Neural cell (in vitro differentiated cells): ENCODE results near the gene SIRT3. TPM values are rescaled to one million over a fixed set of nuclear protein-coding genes. Genes with fewer than 3 reads are reported as not detected.

Experiments used
- H2AFZ ChIP-seq: fragments of 200-600, 300-800 bp; sonication (generic), shearing (Covaris generic); 2 replicates; pipeline ENCODE4 v1.6.0; 2014; ENCODE audit warnings: low read depth, mild to moderate bottlenecking, antibody characterized with exemption, low read length, moderate library complexity
- H3F3A ChIP-seq: fragments of 200-600 bp; shearing (Covaris generic); 2 replicates; pipeline ENCODE4 v1.6.1; 2016; ENCODE audit warnings: mild to moderate bottlenecking, moderate library complexity, mixed read lengths, antibody characterized with exemption, low read length; ENCODE audit not compliant: insufficient read depth, poor library complexity, severe bottlenecking
- H3K27ac ChIP-seq: fragments of 200-600, 300-800 bp; sonication (generic), shearing (Covaris generic); 2 replicates; pipeline ENCODE4 v1.5.1; 2014; ENCODE audit warnings: mild to moderate bottlenecking, low read length, moderate library complexity
- H3K27me3 ChIP-seq: fragments of 300-800, 200-600 bp; sonication (generic), shearing (Covaris generic); 2 replicates; pipeline ENCODE4 v1.6.0; 2014; ENCODE audit warnings: mild to moderate bottlenecking, low read depth, low read length, moderate library complexity; ENCODE audit not compliant: insufficient read depth
- H3K36me3 ChIP-seq: fragments of 300-800, 200-600 bp; sonication (generic), shearing (Covaris generic); 2 replicates; pipeline ENCODE4 v1.5.1; 2014; ENCODE audit warnings: mild to moderate bottlenecking, antibody characterized with exemption, low read length, moderate library complexity; ENCODE audit not compliant: insufficient read depth
- H3K4me2 ChIP-seq: fragments of 300-800, 200-600 bp; sonication (generic), shearing (Covaris generic); 2 replicates; pipeline ENCODE4 v1.6.0; 2014; ENCODE audit warnings: mild to moderate bottlenecking, low read length
- H3K4me3 ChIP-seq: fragments of 300-800, 200-600 bp; sonication (generic), shearing (Covaris generic); 2 replicates; pipeline ENCODE4 v1.5.1; 2014; ENCODE audit warnings: mild to moderate bottlenecking, low read length, moderate library complexity
- H3K79me2 ChIP-seq: fragments of 200-600 bp; shearing (Covaris generic); replicated peaks from 2 replicates; pipeline ENCODE4 v1.6.0; 2014; ENCODE audit warnings: mild to moderate bottlenecking, low read length, moderate library complexity; ENCODE audit not compliant: insufficient read depth
- H3K9ac ChIP-seq: fragments of 300-800, 200-600 bp; sonication (generic), shearing (Covaris generic); 2 replicates; pipeline ENCODE4 v1.6.1; 2016; ENCODE audit warnings: mild to moderate bottlenecking, low read length, mixed read lengths
- H3K9me2 ChIP-seq: fragments of 200-600 bp; shearing (Covaris generic); 2 replicates; pipeline ENCODE4 v1.6.1; 2016; ENCODE audit warnings: mild to moderate bottlenecking, low read length, mixed read lengths; ENCODE audit not compliant: insufficient read depth
- H3K9me3 ChIP-seq: fragments of 200-600, 300-800 bp; sonication (generic), shearing (Covaris generic); 2 replicates; pipeline ENCODE4 v1.6.1; 2016; ENCODE audit warnings: mild to moderate bottlenecking, mixed run types, low read length, moderate library complexity, mixed read lengths
- H4K20me1 ChIP-seq: fragments of 200-600 bp; shearing (Covaris generic); 2 replicates; pipeline ENCODE4 v1.6.1; 2016; ENCODE audit warnings: mild to moderate bottlenecking, mixed run types; ENCODE audit not compliant: insufficient read depth
- EP300 ChIP-seq: fragments of 450-650 bp; conservative IDR thresholded peaks from 2 replicates; pipeline ENCODE4 v1.6.1; 2014; ENCODE audit warnings: antibody characterized with exemption, mild to moderate bottlenecking, moderate library complexity; ENCODE audit not compliant: poor library complexity, severe bottlenecking
- EZH2 ChIP-seq: fragments of 200-600, 300-800 bp; shearing (Covaris generic), sonication (generic); IDR thresholded peaks from 2 replicates; pipeline ENCODE4 v1.6.1; 2014; ENCODE audit warnings: antibody characterized with exemption, low read length, borderline replicate concordance, mild to moderate bottlenecking; ENCODE audit not compliant: insufficient read depth, poor library complexity, severe bottlenecking
- MXI1 ChIP-seq: fragments of 450-650 bp; conservative IDR thresholded peaks from 2 replicates; pipeline ENCODE4 v1.6.1; 2014; ENCODE audit warnings: antibody characterized with exemption, mild to moderate bottlenecking; ENCODE audit not compliant: poor library complexity, severe bottlenecking
- POLR2AphosphoS5 ChIP-seq: IDR thresholded peaks from 2 replicates; pipeline ENCODE4 v1.6.1; 2012
- RAD21 ChIP-seq: fragments of 450-650 bp; conservative IDR thresholded peaks from 2 replicates; pipeline ENCODE4 v1.6.1; 2014; ENCODE audit warnings: antibody characterized with exemption, mild to moderate bottlenecking, moderate library complexity
- REST ChIP-seq: IDR thresholded peaks from 2 replicates; pipeline ENCODE4 v1.6.1; 2012; ENCODE audit warnings: borderline replicate concordance
- SMC3 ChIP-seq: fragments of 450-650 bp; conservative IDR thresholded peaks from 2 replicates; pipeline ENCODE4 v1.6.1; 2014; ENCODE audit warnings: antibody characterized with exemption, mild to moderate bottlenecking, moderate library complexity; ENCODE audit not compliant: poor library complexity
- TAF1 ChIP-seq: IDR thresholded peaks from 2 replicates; pipeline ENCODE4 v1.6.1; 2012; ENCODE audit warnings: low read depth
- polyA plus RNA-seq: library from polyadenylated mRNA; depleted of rRNA; stranded (reverse); fragments of >200 nt; gene quantifications from 2 replicates; pipeline ENCODE4 v1.2.3, GENCODE V29; 2014
- TF ChIP-seq, protein P1 (sequence below): fragments of 450-650 bp; IDR thresholded peaks from 2 replicates; pipeline ENCODE4 v1.5.1; 2014; ENCODE audit warnings: antibody characterized with exemption, mild to moderate bottlenecking, moderate library complexity; ENCODE audit not compliant: poor library complexity, severe bottlenecking

The SIRT3 gene
- polyA plus RNA-seq, 1 donor from 2014 or later = 32.9 TPM

GRCh38 chr11:217704-218103 is 18.4 kb downstream of the SIRT3 start:
- Histone ChIP-seq H3K36me3 (no peaks in the 10 kb centered on the region), H4K20me1 (no peaks in the 10 kb centered on the region), H3K9me2 (no peaks in the 10 kb centered on the region), H2AFZ (no peak overlapping the region), H3K4me2 (no peak overlapping the region), H3K4me3 (no peak overlapping the region), H3F3A (no peaks in the 10 kb centered on the region), H3K27ac (no peak overlapping the region), H3K79me2 (no peaks in the 10 kb centered on the region), H3K9me3 (no peaks in the 10 kb centered on the region), H3K9ac (no peak overlapping the region), H3K27me3 (no peaks in the 10 kb centered on the region)
- TF ChIP-seq EZH2 (no peak), EP300 (no peak), RAD21 (no peak), REST (no peak), TAF1 (no peak), POLR2AphosphoS5 (no peak), SMC3 (no peak), MXI1 (no peak)
- TF ChIP-seq, protein P1, sequence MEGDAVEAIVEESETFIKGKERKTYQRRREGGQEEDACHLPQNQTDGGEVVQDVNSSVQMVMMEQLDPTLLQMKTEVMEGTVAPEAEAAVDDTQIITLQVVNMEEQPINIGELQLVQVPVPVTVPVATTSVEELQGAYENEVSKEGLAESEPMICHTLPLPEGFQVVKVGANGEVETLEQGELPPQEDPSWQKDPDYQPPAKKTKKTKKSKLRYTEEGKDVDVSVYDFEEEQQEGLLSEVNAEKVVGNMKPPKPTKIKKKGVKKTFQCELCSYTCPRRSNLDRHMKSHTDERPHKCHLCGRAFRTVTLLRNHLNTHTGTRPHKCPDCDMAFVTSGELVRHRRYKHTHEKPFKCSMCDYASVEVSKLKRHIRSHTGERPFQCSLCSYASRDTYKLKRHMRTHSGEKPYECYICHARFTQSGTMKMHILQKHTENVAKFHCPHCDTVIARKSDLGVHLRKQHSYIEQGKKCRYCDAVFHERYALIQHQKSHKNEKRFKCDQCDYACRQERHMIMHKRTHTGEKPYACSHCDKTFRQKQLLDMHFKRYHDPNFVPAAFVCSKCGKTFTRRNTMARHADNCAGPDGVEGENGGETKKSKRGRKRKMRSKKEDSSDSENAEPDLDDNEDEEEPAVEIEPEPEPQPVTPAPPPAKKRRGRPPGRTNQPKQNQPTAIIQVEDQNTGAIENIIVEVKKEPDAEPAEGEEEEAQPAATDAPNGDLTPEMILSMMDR = no peak

GRCh38 chr11:216081-216974 is 19.8 kb downstream of the SIRT3 start:
- H3K9ac ChIP-seq = no peak overlapping the region
- H3K4me3 ChIP-seq = no peak overlapping the region
- no peaks in the 10 kb centered on the region for H3K9me3 ChIP-seq
- no peak overlapping the region for H2AFZ ChIP-seq
- H3K36me3 ChIP-seq = no peaks in the 10 kb centered on the region
- no peak overlapping the region for H3K27ac ChIP-seq
- H3K27me3 ChIP-seq = no peaks in the 10 kb centered on the region
- no peaks in the 10 kb centered on the region for H4K20me1 ChIP-seq
- no peaks in the 10 kb centered on the region for H3K79me2 ChIP-seq
- no peaks in the 10 kb centered on the region for H3F3A ChIP-seq
- no peak for TF ChIP-seq EZH2
- no peak for TF ChIP-seq REST
- no peak for TF ChIP-seq SMC3
- TF ChIP-seq, protein P1 = no peak
- TF ChIP-seq MXI1 = no peak
- no peak for TF ChIP-seq EP300
- no peak for TF ChIP-seq POLR2AphosphoS5
- no peak for TF ChIP-seq TAF1
- no peak for TF ChIP-seq RAD21
- H3K9me2 ChIP-seq = no peaks in the 10 kb centered on the region
- no peak overlapping the region for H3K4me2 ChIP-seq
